GM23338 (cell line): Measurements from ENCODE around the gene CYS1. TPM values are rescaled to one million over a fixed set of nuclear protein-coding genes. Genes with fewer than 3 reads are reported as not detected.

Experiments
- ATAC-seq: fragments of 200-7000 bp; cut with Tn5 transposase; 3 replicates; pipeline ENCODE4 v1.9.1; 2020
- DNase-seq: peaks from one replicate; pipeline ENCODE4 v3.0.0-alpha.2; 2015; ENCODE audit warnings: low spot score
- H2AFZ ChIP-seq: fragments of 200-600 bp; sonication (generic); 2 replicates; pipeline ENCODE4 v1.8.0; 2016; ENCODE audit warnings: antibody characterized with exemption, mild to moderate bottlenecking, moderate library complexity
- H3F3A ChIP-seq: fragments of 200-600 bp; sonication (generic); replicated peaks from 2 replicates; pipeline ENCODE4 v1.8.0; 2017; ENCODE audit warnings: antibody characterized with exemption, mixed run types, low read depth
- H3K27ac ChIP-seq: fragments of 200-600 bp; sonication (generic); 2 replicates; pipeline ENCODE4 v1.6.1; 2016; ENCODE audit warnings: low read depth
- H3K27me3 ChIP-seq: fragments of 200-600 bp; sonication (generic); 2 replicates; pipeline ENCODE4 v1.8.0; 2016; ENCODE audit warnings: mild to moderate bottlenecking, mixed run types, moderate library complexity; ENCODE audit not compliant: insufficient read depth
- H3K36me3 ChIP-seq: fragments of 200-600 bp; sonication (generic); 2 replicates; pipeline ENCODE4 v1.8.0; 2016; ENCODE audit warnings: mild to moderate bottlenecking; ENCODE audit not compliant: insufficient read depth
- H3K4me1 ChIP-seq: fragments of 200-600 bp; sonication (generic); 2 replicates; pipeline ENCODE4 v1.8.0; 2016; ENCODE audit warnings: mild to moderate bottlenecking, moderate library complexity; ENCODE audit not compliant: insufficient read depth
- H3K4me2 ChIP-seq: fragments of 200-600 bp; sonication (generic); 2 replicates; pipeline ENCODE4 v1.7.1; 2017; ENCODE audit warnings: mixed run types
- H3K4me3 ChIP-seq: fragments of 200-600 bp; sonication (generic); 2 replicates; pipeline ENCODE4 v1.6.1; 2016; ENCODE audit warnings: mixed run types
- H3K79me2 ChIP-seq: fragments of 200-600 bp; sonication (generic); replicated peaks from 2 replicates; pipeline ENCODE4 v1.8.0; 2017; ENCODE audit warnings: mild to moderate bottlenecking; ENCODE audit not compliant: insufficient read depth
- H3K9me2 ChIP-seq: fragments of 200-600 bp; sonication (generic); 2 replicates; pipeline ENCODE4 v1.8.0; 2017; ENCODE audit not compliant: insufficient read depth
- H4K20me1 ChIP-seq: fragments of 200-600 bp; sonication (generic); replicated peaks from 2 replicates; pipeline ENCODE4 v1.8.0; 2017; ENCODE audit warnings: mild to moderate bottlenecking; ENCODE audit not compliant: insufficient read depth
- H3K27ac Mint-ChIP-seq: 2 replicates; pipeline ENCODE4 v1.8.0; 2020; ENCODE audit warnings: inconsistent platforms, mild to moderate bottlenecking, moderate library complexity, mixed read lengths
- H3K27me3 Mint-ChIP-seq: 3 replicates; pipeline ENCODE4 v1.8.0; 2022; ENCODE audit warnings: low read depth, mild to moderate bottlenecking, moderate library complexity, mixed read lengths, inconsistent platforms; ENCODE audit not compliant: insufficient read depth, poor library complexity
- H3K36me3 Mint-ChIP-seq: 3 replicates; pipeline ENCODE4 v1.8.0; 2021; ENCODE audit warnings: low read depth, mild to moderate bottlenecking, inconsistent platforms, moderate library complexity, mixed read lengths
- H3K4me1 Mint-ChIP-seq: 3 replicates; pipeline ENCODE4 v1.8.0; 2020; ENCODE audit warnings: mild to moderate bottlenecking, inconsistent platforms, mixed read lengths
- H3K4me3 Mint-ChIP-seq: 3 replicates; pipeline ENCODE4 v1.8.0; 2021; ENCODE audit warnings: moderate library complexity, mild to moderate bottlenecking, inconsistent platforms, mixed read lengths
- H3K9me3 Mint-ChIP-seq: 3 replicates; pipeline ENCODE4 v1.8.0; 2020; ENCODE audit warnings: moderate library complexity, mild to moderate bottlenecking, inconsistent platforms, mixed read lengths
- CTCF ChIP-seq, 2 experiments: fragments of 200-600 bp in 1 of 2; sonication (generic) in 1 of 2; conservative IDR thresholded peaks; 2 replicates each; pipeline versions ENCODE4 v1.5.1 to v1.6.1; 2016 to 2017; ENCODE audit warnings: antibody characterized with exemption in 2 of 2, low read depth in 2 of 2, mild to moderate bottlenecking in 2 of 2, moderate library complexity in 1 of 2
- POLR2AphosphoS5 ChIP-seq: IDR thresholded peaks from 2 replicates; pipeline ENCODE4 v1.6.1; 2016; ENCODE audit warnings: antibody characterized with exemption, low read depth
- STAT1 ChIP-seq: IDR thresholded peaks from one replicate; pipeline ENCODE4 v1.6.1; 2016; ENCODE audit warnings: antibody characterized with exemption; ENCODE audit not compliant: unreplicated experiment
- polyA plus RNA-seq: library from polyadenylated mRNA; unstranded; fragments of >200 nt; fragmentation: Nextera tagmentation; extraction: Ambion mirVana; gene quantifications from 2 replicates; pipeline ENCODE4 v1.2.1, GENCODE V29; 2016
- total RNA-seq: library from RNA; depleted of rRNA; stranded (reverse); fragments of >200 nt; shearing (Covaris generic); gene quantifications from 2 replicates; pipeline ENCODE4 v1.2.3, GENCODE V29; 2014

The CYS1 gene
- total and polyA plus RNA-seq, 2 experiments from 2014 or later, result 0.31 to 0.32 TPM

GRCh38 chr2:10059016-10059351 is 21.2 kb downstream of the CYS1 start:
- peaks cover 19% of the 10 kb centered on the region for H3K4me1 Mint-ChIP-seq
- DNase-seq (no peak), ATAC-seq (peak; percentile 2; the same call in 1 of the 3 replicates)
- Histone ChIP-seq H3K9me2 (no peaks in the 10 kb centered on the region), H4K20me1 (no peaks in the 10 kb centered on the region), H3K27me3 (no peaks in the 10 kb centered on the region), H3K4me3 (no peak overlapping the region), H3K4me2 (no peak overlapping the region), H3K27ac (no peak overlapping the region), H3K4me1 (peaks cover 6% of the 10 kb centered on the region; the same call in 1 of the 2 replicates), H3K36me3 (no peaks in the 10 kb centered on the region), H3F3A (peaks cover 13% of the 10 kb centered on the region; the same call in 1 of the 2 replicates), H3K79me2 (no peaks in the 10 kb centered on the region), H2AFZ (no peak overlapping the region; the same call in 1 of the 2 replicates)
- H3K36me3 Mint-ChIP-seq, result no peaks in the 10 kb centered on the region
- H3K27me3 Mint-ChIP-seq, result peaks cover 14% of the 10 kb centered on the region
- TF ChIP-seq POLR2AphosphoS5, result no peak
- 0 out of 4 replicates have a peak, but pooled peaks of 1 of the 2 experiments have one; percentile 3 for TF ChIP-seq CTCF (conservative IDR thresholded peaks at IDR 0.05; ENCODE audit: low read depth in 2 of 2)
- H3K4me3 Mint-ChIP-seq, result no peak overlapping the region
- no peaks in the 10 kb centered on the region for H3K9me3 Mint-ChIP-seq
- H3K27ac Mint-ChIP-seq, result no peak overlapping the region

- no peak overlapping the region for H3K4me3 ChIP-seq
- no peak overlapping the region; the same call in 1 of the 2 replicates for H2AFZ ChIP-seq
- peak in 1 of 2 experiments; percentile 42; a peak in 2 of 4 replicates for TF ChIP-seq CTCF (conservative IDR thresholded peaks at IDR 0.05; ENCODE audit: low read depth in 2 of 2)
- no peak for TF ChIP-seq STAT1
- Mint-ChIP-seq H3K9me3 (no peaks in the 10 kb centered on the region), H3K4me3 (no peak overlapping the region), H3K27me3 (peaks cover 14% of the 10 kb centered on the region), H3K36me3 (no peaks in the 10 kb centered on the region), H3K4me1 (peaks cover 19% of the 10 kb centered on the region), H3K27ac (no peak overlapping the region)
- no peaks in the 10 kb centered on the region for H3K36me3 ChIP-seq
- no peaks in the 10 kb centered on the region for H3K9me2 ChIP-seq
- no peaks in the 10 kb centered on the region for H3K79me2 ChIP-seq
- H3K4me2 ChIP-seq, result no peak overlapping the region; the same call in 1 of the 2 replicates
- H3K27ac ChIP-seq, result no peak overlapping the region
- H3K4me1 ChIP-seq, result peaks cover 6% of the 10 kb centered on the region; the same call in 1 of the 2 replicates
- DNase-seq, result peak; percentile 28
- H4K20me1 ChIP-seq, result no peaks in the 10 kb centered on the region
- ATAC-seq, result peak; percentile 3
- no peaks in the 10 kb centered on the region for H3K27me3 ChIP-seq
- peaks cover 13% of the 10 kb centered on the region; the same call in 1 of the 2 replicates for H3F3A ChIP-seq
These were observed 21.8 kb downstream of the CYS1 start for GRCh38 chr2:10058251-10059015.
